A673 (cell line): ENCODE data around the gene TXLNA. TPM values are rescaled to one million over a fixed set of nuclear protein-coding genes. Genes with fewer than 3 reads are reported as not detected.
A peak's percentile ranks its signal among the peaks of the same experiment; 100 is the strongest.
"Not testable (repeated sequence)": the region's sequence is repeated elsewhere in the genome, so short reads cannot be mapped to it uniquely, and the experiment has no call there.

Experiments
- BruUV-seq: library from RNA; stranded (reverse); fragments of 400-500 nt; replicated peaks from 2 replicates; lab custom pipeline; 2021; lab: Mats Ljungman, UMichigan
- CTCF ChIA-PET: fragments of 300-600 bp; sonication (Branson Sonifier 250); formaldehyde crosslinking; loops from one replicate; lab custom pipeline; 2022; ENCODE audit warnings: antibody characterized with exemption; lab: Charles Lee
- POLR2A ChIA-PET: fragments of 300-600 bp; sonication (Branson Sonifier 250); formaldehyde crosslinking; loops from one replicate; lab custom pipeline; 2022; ENCODE audit warnings: antibody characterized with exemption; ENCODE audit not compliant: low non-redundant PET; lab: Charles Lee
- DNase-seq: peaks from one replicate; pipeline ENCODE4 v3.0.0-alpha.2; 2015; ENCODE audit warnings: low spot score
- H3K27ac ChIP-seq: fragments of 200-600 bp; sonication (generic); 2 replicates; pipeline ENCODE4 v1.5.1; 2016; ENCODE audit warnings: mixed run types, low read depth, mild to moderate bottlenecking, mixed read lengths, antibody characterized with exemption, low read length; ENCODE audit not compliant: poor library complexity, severe bottlenecking
- H3K27me3 ChIP-seq: fragments of 200-600 bp; sonication (generic); replicated peaks from 2 replicates; pipeline ENCODE4 v1.6.1; 2017; ENCODE audit warnings: mixed run types, low read depth, mild to moderate bottlenecking, mixed read lengths, antibody characterized with exemption, low read length; ENCODE audit not compliant: insufficient read depth, poor library complexity
- H3K36me3 ChIP-seq: fragments of 200-600 bp; sonication (generic); 2 replicates; pipeline ENCODE4 v1.6.1; 2016; ENCODE audit warnings: mixed run types, mild to moderate bottlenecking, mixed read lengths, antibody characterized with exemption, low read length; ENCODE audit not compliant: insufficient read depth, poor library complexity, severe bottlenecking
- H3K4me1 ChIP-seq: fragments of 200-600 bp; sonication (generic); 2 replicates; pipeline ENCODE4 v1.6.1; 2017; ENCODE audit warnings: mixed run types, mild to moderate bottlenecking, mixed read lengths, antibody characterized with exemption, low read length; ENCODE audit not compliant: insufficient read depth, poor library complexity, severe bottlenecking
- H3K4me3 ChIP-seq: fragments of 200-600 bp; sonication (generic); 2 replicates; pipeline ENCODE4 v1.5.1; 2016; ENCODE audit warnings: low read depth, mixed run types, mild to moderate bottlenecking, mixed read lengths, low read length; ENCODE audit not compliant: poor library complexity, severe bottlenecking
- H3K9me3 ChIP-seq: fragments of 200-600 bp; sonication (generic); 2 replicates; pipeline ENCODE4 v1.6.1; 2016; ENCODE audit warnings: mixed run types, low read depth, mild to moderate bottlenecking, mixed read lengths, antibody characterized with exemption, low read length; ENCODE audit not compliant: poor library complexity, severe bottlenecking
- EZH2 ChIP-seq: fragments of 200-600 bp; sonication (generic); IDR thresholded peaks from 2 replicates; pipeline ENCODE4 v1.6.1; 2017; ENCODE audit warnings: borderline replicate concordance, low read depth, mild to moderate bottlenecking, mixed read lengths, antibody characterized with exemption, low read length; ENCODE audit not compliant: poor library complexity, severe bottlenecking
- intact Hi-C: fragments of 100-400 bp; cut with micrococcal nuclease; formaldehyde crosslinking; loops from one replicate; pipeline ENCODE4 v1.10.0; 2022; ENCODE audit not compliant: unreplicated experiment
- total RNA-seq: library from RNA; stranded (reverse); gene quantifications from 2 replicates; pipeline ENCODE4 v1.2.3, GENCODE V29; 2021
- TF ChIP-seq, protein P1 (sequence below): fragments of 300-800, 200-600 bp; sonication (generic); conservative IDR thresholded peaks from 2 replicates; pipeline ENCODE4 v1.5.1; 2017; ENCODE audit warnings: low read depth, mild to moderate bottlenecking, antibody characterized with exemption, low read length, moderate library complexity, mixed read lengths

Gene TXLNA
- total RNA-seq, 1 experiment from 2014 or later: 62.7 TPM

DNA sequence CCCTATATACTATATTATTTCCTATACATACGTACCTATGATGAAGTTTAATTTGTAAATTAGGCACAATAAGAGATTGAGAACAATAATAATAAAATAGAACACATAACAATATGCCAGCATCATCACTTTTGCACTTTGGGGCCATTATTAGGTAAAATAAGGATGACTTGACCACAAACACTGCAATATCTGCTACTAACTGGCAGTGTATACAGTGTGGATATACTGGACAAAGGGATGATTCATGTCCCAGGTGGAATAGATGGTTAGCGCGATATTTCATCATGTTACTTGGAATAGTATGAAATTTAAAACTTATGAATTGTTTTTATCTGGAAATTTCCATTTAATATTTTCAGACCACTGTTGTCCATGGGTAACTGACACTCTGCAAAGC, 35.4 kb upstream of the TXLNA start:
- POLR2A ChIA-PET: no interaction called here
- H3K4me1 ChIP-seq: no peaks in the 10 kb centered on the region
- no peaks in the 10 kb centered on the region for H3K27me3 ChIP-seq
- TF ChIP-seq, protein P1, sequence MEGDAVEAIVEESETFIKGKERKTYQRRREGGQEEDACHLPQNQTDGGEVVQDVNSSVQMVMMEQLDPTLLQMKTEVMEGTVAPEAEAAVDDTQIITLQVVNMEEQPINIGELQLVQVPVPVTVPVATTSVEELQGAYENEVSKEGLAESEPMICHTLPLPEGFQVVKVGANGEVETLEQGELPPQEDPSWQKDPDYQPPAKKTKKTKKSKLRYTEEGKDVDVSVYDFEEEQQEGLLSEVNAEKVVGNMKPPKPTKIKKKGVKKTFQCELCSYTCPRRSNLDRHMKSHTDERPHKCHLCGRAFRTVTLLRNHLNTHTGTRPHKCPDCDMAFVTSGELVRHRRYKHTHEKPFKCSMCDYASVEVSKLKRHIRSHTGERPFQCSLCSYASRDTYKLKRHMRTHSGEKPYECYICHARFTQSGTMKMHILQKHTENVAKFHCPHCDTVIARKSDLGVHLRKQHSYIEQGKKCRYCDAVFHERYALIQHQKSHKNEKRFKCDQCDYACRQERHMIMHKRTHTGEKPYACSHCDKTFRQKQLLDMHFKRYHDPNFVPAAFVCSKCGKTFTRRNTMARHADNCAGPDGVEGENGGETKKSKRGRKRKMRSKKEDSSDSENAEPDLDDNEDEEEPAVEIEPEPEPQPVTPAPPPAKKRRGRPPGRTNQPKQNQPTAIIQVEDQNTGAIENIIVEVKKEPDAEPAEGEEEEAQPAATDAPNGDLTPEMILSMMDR: no peak
- TF ChIP-seq EZH2: no peak
- peaks cover 12% of the 10 kb centered on the region for H3K9me3 ChIP-seq
- intact Hi-C loops: no loop called here
- CTCF ChIA-PET: no interaction called here
- no peak for DNase-seq
- no peak overlapping the region for H3K27ac ChIP-seq
- H3K36me3 ChIP-seq: no peaks in the 10 kb centered on the region
- no peak overlapping the region for H3K4me3 ChIP-seq
- no TSS peak for BruUV-seq

DNA sequence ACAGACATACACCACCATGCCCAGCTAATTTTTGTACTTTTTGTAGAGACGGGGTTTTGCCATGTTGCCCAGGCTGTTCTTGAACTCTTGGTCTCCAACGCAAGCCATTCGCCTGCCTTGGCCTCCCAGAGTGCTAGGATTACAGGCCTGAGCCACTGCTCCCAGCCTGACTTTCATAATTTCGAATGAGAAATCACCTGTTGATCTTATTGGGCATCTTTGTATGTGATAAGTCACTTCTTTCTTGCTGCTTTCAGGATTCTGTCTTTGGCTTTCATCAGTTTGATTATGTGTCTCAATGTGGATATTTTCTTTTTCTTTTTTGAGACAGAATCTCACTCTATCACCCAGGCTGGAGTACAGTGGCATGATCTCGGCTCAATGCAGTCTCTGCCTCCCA, 31.7 kb upstream of the TXLNA start:
- H3K4me3 ChIP-seq, CTCF ChIA-PET, H3K27me3 ChIP-seq, H3K27ac ChIP-seq, BruUV-seq, DNase-seq, POLR2A ChIA-PET, intact Hi-C loops, H3K36me3 ChIP-seq: not testable (repeated sequence)
- peaks cover 13% of the 10 kb centered on the region for H3K9me3 ChIP-seq
- peaks cover 28% of the 10 kb centered on the region for H3K4me1 ChIP-seq

DNA sequence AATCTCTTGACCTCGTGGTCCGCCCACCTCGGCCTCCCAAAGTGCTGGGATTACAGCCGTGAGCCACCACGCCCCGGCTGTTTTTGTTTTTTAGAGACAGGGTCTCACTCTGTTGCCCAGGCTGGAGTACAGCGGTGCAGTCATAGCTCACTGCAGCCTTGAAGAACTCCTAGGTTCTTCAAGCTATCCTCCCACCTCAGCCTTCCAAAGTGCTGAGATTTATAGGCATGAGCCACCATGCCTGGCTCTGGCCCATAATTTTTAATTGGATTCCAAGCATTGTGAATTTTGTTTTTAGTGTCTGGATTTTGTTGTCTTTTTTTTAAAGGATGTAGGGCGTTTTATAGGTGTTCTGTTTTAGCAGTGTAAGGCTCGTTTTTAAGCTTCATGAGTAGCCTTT, 28.6 kb upstream of the TXLNA start:
- H3K27ac ChIP-seq: peak overlapping the region; percentile 52
- peak; percentile 73 for DNase-seq
- H3K4me3 ChIP-seq: peak overlapping the region; percentile 23
- ChIA-PET POLR2A (interaction anchor here (0.7 kb wide), 1 partner anchor 354 kb away, joined by 6 read pairs; no protein-coding TSS in a partner anchor), CTCF (interaction anchor here (0.6 kb wide), 1 partner anchor 121 kb away, joined by 3 read pairs; no protein-coding TSS in a partner anchor)
- no peaks in the 10 kb centered on the region for H3K27me3 ChIP-seq
- peaks cover 28% of the 10 kb centered on the region for H3K4me1 ChIP-seq
- H3K36me3 ChIP-seq: peaks cover 2% of the 10 kb centered on the region
- H3K9me3 ChIP-seq: peaks cover 13% of the 10 kb centered on the region
- no TSS peak for BruUV-seq
- TF ChIP-seq, protein P1: no peak
- no peak for TF ChIP-seq EZH2
- intact Hi-C loops: no loop called here

DNA sequence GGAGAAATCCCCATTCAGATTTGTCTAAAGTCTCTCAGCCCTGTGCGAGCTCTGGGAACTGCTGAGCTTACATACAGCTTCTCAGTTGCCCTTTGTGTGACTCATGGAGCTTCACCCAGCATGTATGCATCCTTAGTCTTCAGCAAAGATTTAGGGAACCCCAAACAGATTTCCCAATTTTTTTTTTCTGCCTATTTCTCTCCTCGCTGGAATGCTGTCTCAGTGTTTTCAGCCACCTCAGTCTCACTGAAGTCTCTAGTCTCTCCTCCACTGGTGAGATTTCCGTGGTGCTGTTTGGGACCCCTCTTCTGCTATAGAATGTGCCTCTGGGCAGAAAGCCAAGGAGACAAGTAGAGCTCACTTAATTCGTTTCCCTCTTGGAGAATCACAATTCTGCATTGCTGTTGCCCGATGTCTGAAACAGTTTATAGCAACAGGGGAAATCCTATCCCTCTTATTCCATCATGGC, 28.1 kb upstream of the TXLNA start:
- intact Hi-C loops: no loop called here
- Histone ChIP-seq H3K4me3 (peak overlapping the region; percentile 23), H3K9me3 (peaks cover 13% of the 10 kb centered on the region), H3K4me1 (peaks cover 28% of the 10 kb centered on the region), H3K27ac (peak overlapping the region; percentile 52), H3K27me3 (no peaks in the 10 kb centered on the region), H3K36me3 (peaks cover 7% of the 10 kb centered on the region)
- POLR2A ChIA-PET: interaction anchor here (0.6 to 0.7 kb wide), 3 partner anchors 75 to 354 kb away, joined by 6 to 10 read pairs (median 9); no protein-coding TSS in a partner anchor
- BruUV-seq: no TSS peak
- peak; percentile 93 for DNase-seq
- TF ChIP-seq, protein P1: no peak
- no peak for TF ChIP-seq EZH2
- CTCF ChIA-PET: interaction anchor here (0.6 to 0.7 kb wide), 2 partner anchors 28 to 121 kb away, joined by 3 read pairs; partner anchors contain the start of gene TXLNA
